Gastrocnemius medialis (tissue), 4 donors: ENCODE data around the gene PPOX.

ENCODE experiments used
- POLR2A ChIP-seq, 2 donors: fragments of 450-650 bp; IDR thresholded peaks; one replicate each; pipeline ENCODE4 v1.6.1; 2017; ENCODE audit warnings: antibody characterized with exemption in 2 of 2, mild to moderate bottlenecking in 2 of 2, moderate library complexity in 2 of 2
- TF ChIP-seq, protein P1 (sequence below), 5 experiments: fragments of 450-650 bp in 3 of 5; fragments of 200-600 bp in 2 of 5; sonication (generic) in 2 of 5; IDR thresholded peaks in 4 of 5; conservative IDR thresholded peaks in 1 of 5; 1 replicate in 4 of 5; 2 replicates in 1 of 5; pipeline ENCODE4 v1.5.1; 2016 to 2019; ENCODE audit warnings: antibody characterized with exemption in 5 of 5, mild to moderate bottlenecking in 3 of 5, moderate library complexity in 3 of 5

- TF ChIP-seq, protein P1, sequence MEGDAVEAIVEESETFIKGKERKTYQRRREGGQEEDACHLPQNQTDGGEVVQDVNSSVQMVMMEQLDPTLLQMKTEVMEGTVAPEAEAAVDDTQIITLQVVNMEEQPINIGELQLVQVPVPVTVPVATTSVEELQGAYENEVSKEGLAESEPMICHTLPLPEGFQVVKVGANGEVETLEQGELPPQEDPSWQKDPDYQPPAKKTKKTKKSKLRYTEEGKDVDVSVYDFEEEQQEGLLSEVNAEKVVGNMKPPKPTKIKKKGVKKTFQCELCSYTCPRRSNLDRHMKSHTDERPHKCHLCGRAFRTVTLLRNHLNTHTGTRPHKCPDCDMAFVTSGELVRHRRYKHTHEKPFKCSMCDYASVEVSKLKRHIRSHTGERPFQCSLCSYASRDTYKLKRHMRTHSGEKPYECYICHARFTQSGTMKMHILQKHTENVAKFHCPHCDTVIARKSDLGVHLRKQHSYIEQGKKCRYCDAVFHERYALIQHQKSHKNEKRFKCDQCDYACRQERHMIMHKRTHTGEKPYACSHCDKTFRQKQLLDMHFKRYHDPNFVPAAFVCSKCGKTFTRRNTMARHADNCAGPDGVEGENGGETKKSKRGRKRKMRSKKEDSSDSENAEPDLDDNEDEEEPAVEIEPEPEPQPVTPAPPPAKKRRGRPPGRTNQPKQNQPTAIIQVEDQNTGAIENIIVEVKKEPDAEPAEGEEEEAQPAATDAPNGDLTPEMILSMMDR (IDR thresholded peaks at IDR 0.05 in 4 of 5, conservative IDR thresholded peaks at IDR 0.05 in 1 of 5), result no peak
- no peak for TF ChIP-seq POLR2A (IDR thresholded peaks at IDR 0.05)
Observed at GRCh38 chr1:161171696-161172095, 5.5 kb downstream of the PPOX start.
